Smooth muscle cell (in vitro differentiated cells): ENCODE data around the gene NCKAP5. TPM values are rescaled to one million over a fixed set of nuclear protein-coding genes. Genes with fewer than 3 reads are reported as not detected.

Experiments
- DNase-seq: peaks from one replicate; lab custom pipeline; 2025; ENCODE audit not compliant: unreplicated experiment; lab: John Stamatoyannopoulos, UW
- H2AFZ ChIP-seq: fragments of 200-600 bp; sonication (generic); 2 replicates; pipeline ENCODE4 v1.6.0; 2016; ENCODE audit warnings: antibody characterized with exemption, low read depth, mild to moderate bottlenecking
- H3F3A ChIP-seq: fragments of 200-600 bp; sonication (generic); 2 replicates; pipeline ENCODE4 v1.6.0; 2017; ENCODE audit warnings: antibody characterized with exemption, low read depth
- H3K27ac ChIP-seq: fragments of 200-600 bp; sonication (generic); 2 replicates; pipeline ENCODE4 v1.5.1; 2016; ENCODE audit warnings: low read depth, mild to moderate bottlenecking
- H3K27me3 ChIP-seq: fragments of 200-600 bp; sonication (generic); 2 replicates; pipeline ENCODE4 v1.6.1; 2016; ENCODE audit warnings: low read depth, mild to moderate bottlenecking
- H3K36me3 ChIP-seq: fragments of 200-600 bp; sonication (generic); 2 replicates; pipeline ENCODE4 v1.5.1; 2016; ENCODE audit warnings: low read depth
- H3K4me1 ChIP-seq: fragments of 200-600 bp; sonication (generic); 2 replicates; pipeline ENCODE4 v1.5.1; 2016; ENCODE audit warnings: low read depth
- H3K4me2 ChIP-seq: fragments of 200-600 bp; sonication (generic); 2 replicates; pipeline ENCODE4 v1.6.0; 2016; ENCODE audit warnings: mild to moderate bottlenecking
- H3K4me3 ChIP-seq: fragments of 200-600 bp; sonication (generic); 2 replicates; pipeline ENCODE4 v1.5.1; 2016; ENCODE audit warnings: mild to moderate bottlenecking
- H3K79me2 ChIP-seq: fragments of 200-600 bp; sonication (generic); 2 replicates; pipeline ENCODE4 v1.6.0; 2016; ENCODE audit warnings: low read depth, mild to moderate bottlenecking
- H3K9ac ChIP-seq: fragments of 200-600 bp; sonication (generic); 2 replicates; pipeline ENCODE4 v1.6.0; 2016; ENCODE audit warnings: low read depth
- H3K9me3 ChIP-seq: fragments of 200-600 bp; sonication (generic); replicated peaks from 2 replicates; pipeline ENCODE4 v1.5.1; 2016; ENCODE audit warnings: low read depth
- H4K20me1 ChIP-seq: fragments of 200-600 bp; sonication (generic); 2 replicates; pipeline ENCODE4 v1.6.0; 2016; ENCODE audit warnings: low read depth
- CTCF ChIP-seq: fragments of 200-600 bp; sonication (generic); IDR thresholded peaks from 2 replicates; pipeline ENCODE4 v1.5.1; 2017; ENCODE audit warnings: borderline replicate concordance, mild to moderate bottlenecking, antibody characterized with exemption; ENCODE audit not compliant: insufficient read depth, poor library complexity, severe bottlenecking
- WGBS: methylation state at CpG from one replicate; pipeline ENCODE4 v1.1.7; 2016; ENCODE audit warnings: low lambda C conversion rate; 5-methylcytosine and 5-hydroxymethylcytosine counted together
- polyA plus RNA-seq: library from polyadenylated mRNA; unstranded; fragments of >200 nt; fragmentation: Nextera tagmentation; extraction: Ambion mirVana; gene quantifications from 2 replicates; pipeline ENCODE4 v1.2.1, GENCODE V29; 2016
- total RNA-seq: library from RNA; depleted of rRNA; stranded (reverse); fragments of >200 nt; gene quantifications from 2 replicates; pipeline ENCODE4 v1.2.3, GENCODE V29; 2014

Gene NCKAP5
- total and polyA plus RNA-seq, 2 experiments from 2014 or later = 4.6 to 9.5 TPM

DNA sequence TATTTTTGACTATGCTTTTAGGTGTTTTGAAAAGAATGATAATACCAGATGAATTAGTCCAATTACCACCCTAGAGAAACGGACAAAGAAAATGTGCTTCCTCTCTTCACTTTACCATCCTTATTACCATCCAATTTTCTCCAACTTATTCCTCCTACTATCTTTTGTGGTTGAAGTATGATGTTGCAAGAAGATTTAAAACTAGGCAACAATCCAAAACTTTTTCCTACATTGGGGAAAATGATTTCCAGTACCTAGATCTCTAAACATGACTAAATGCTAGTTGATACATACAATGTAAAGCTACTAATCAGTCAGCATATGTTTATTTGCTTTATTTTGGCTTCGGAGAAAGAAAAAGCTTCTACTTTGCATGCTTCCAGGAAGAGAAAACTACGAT is 543.3 kb downstream of the NCKAP5 start:
- TF ChIP-seq CTCF = no peak
- H3K79me2 ChIP-seq = no peaks in the 10 kb centered on the region
- no peak overlapping the region for H3K27ac ChIP-seq
- H4K20me1 ChIP-seq = no peaks in the 10 kb centered on the region
- no peak for DNase-seq
- no peaks in the 10 kb centered on the region for H3K27me3 ChIP-seq
- no peaks in the 10 kb centered on the region for H3K4me1 ChIP-seq
- H3F3A ChIP-seq = no peaks in the 10 kb centered on the region
- H3K4me2 ChIP-seq = no peak overlapping the region
- no peak overlapping the region for H3K9ac ChIP-seq
- H3K4me3 ChIP-seq = no peak overlapping the region
- H3K36me3 ChIP-seq = no peaks in the 10 kb centered on the region
- H3K9me3 ChIP-seq = no peaks in the 10 kb centered on the region
- WGBS = 70% methylated on average over 3 of the region's 3 CpGs
- H2AFZ ChIP-seq = no peak overlapping the region

GRCh38 chr2:133012847-133013734 is 555.2 kb downstream of the NCKAP5 start:
- Histone ChIP-seq H3K27me3 (no peaks in the 10 kb centered on the region), H3K4me1 (no peaks in the 10 kb centered on the region), H3K4me3 (no peak overlapping the region), H3F3A (no peaks in the 10 kb centered on the region), H3K9me3 (no peaks in the 10 kb centered on the region), H3K79me2 (no peaks in the 10 kb centered on the region), H3K9ac (no peak overlapping the region), H3K4me2 (no peak overlapping the region), H3K36me3 (no peaks in the 10 kb centered on the region), H3K27ac (no peak overlapping the region), H4K20me1 (no peaks in the 10 kb centered on the region), H2AFZ (no peak overlapping the region)
- WGBS = 79% methylated on average over 6 of the region's 6 CpGs
- no peak for TF ChIP-seq CTCF
- DNase-seq = no peak

GRCh38 chr2:133004623-133005022 is 563.6 kb downstream of the NCKAP5 start:
- Histone ChIP-seq H3K4me2 (no peak overlapping the region), H3K9me3 (no peaks in the 10 kb centered on the region), H3K79me2 (no peaks in the 10 kb centered on the region), H2AFZ (no peak overlapping the region), H3F3A (no peaks in the 10 kb centered on the region), H3K4me1 (no peaks in the 10 kb centered on the region), H3K9ac (no peak overlapping the region), H3K36me3 (no peaks in the 10 kb centered on the region), H3K27me3 (no peaks in the 10 kb centered on the region), H3K4me3 (no peak overlapping the region), H4K20me1 (no peaks in the 10 kb centered on the region), H3K27ac (no peak overlapping the region)
- TF ChIP-seq CTCF = no peak
- WGBS = 89% methylated on average over 5 of the region's 5 CpGs
- DNase-seq = no peak

GRCh38 chr2:132999421-132999820 is 568.8 kb downstream of the NCKAP5 start:
- H3K4me3 ChIP-seq = no peak overlapping the region
- no peaks in the 10 kb centered on the region for H3K36me3 ChIP-seq
- H3K9ac ChIP-seq = no peak overlapping the region
- WGBS = 85% methylated on average over 2 of the region's 2 CpGs
- no peak for DNase-seq
- no peaks in the 10 kb centered on the region for H3K27me3 ChIP-seq
- no peak overlapping the region for H3K4me2 ChIP-seq
- H2AFZ ChIP-seq = no peak overlapping the region
- no peaks in the 10 kb centered on the region for H3K4me1 ChIP-seq
- H4K20me1 ChIP-seq = no peaks in the 10 kb centered on the region
- no peak for TF ChIP-seq CTCF
- H3K79me2 ChIP-seq = no peaks in the 10 kb centered on the region
- no peaks in the 10 kb centered on the region for H3F3A ChIP-seq
- no peak overlapping the region for H3K27ac ChIP-seq
- no peaks in the 10 kb centered on the region for H3K9me3 ChIP-seq
